Measurements from ENCODE around the gene AP4B1. TPM values are rescaled to one million over a fixed set of nuclear protein-coding genes. Genes with fewer than 3 reads are reported as not detected.

The AP4B1 gene
- total and polyA plus RNA-seq, 9 of the 15 experiments (the other 6 are each of a cell fraction or from before 2014, with no cell fraction given) = 15.8 to 36.5 (median 24.6) TPM

GRCh38 chr1:113950908-113951307, 46.3 kb upstream of the AP4B1 start (continued):
- TF ChIP-seq MTA3 (IDR thresholded peaks at IDR 0.05; ENCODE audit: borderline replicate concordance) (no peak), LCOR (CRISPR knock-in tag; IDR thresholded peaks at IDR 0.05) (no peak), CEBPG (CRISPR knock-in tag; IDR thresholded peaks at IDR 0.05) (no peak), CEBPG (tag; conservative IDR thresholded peaks at IDR 0.05 in 1 of 2, IDR thresholded peaks at IDR 0.05 in 1 of 2) (0 out of 4 replicates have a peak, but pooled peaks of 1 of the 2 experiments have one; percentile 6), ZFP30 (CRISPR knock-in tag; IDR thresholded peaks at IDR 0.05; ENCODE audit: borderline replicate concordance) (no peak), CREB3L1 (IDR thresholded peaks at IDR 0.05; ENCODE audit: borderline replicate concordance, low read depth) (no peak), PHF20 (IDR thresholded peaks at IDR 0.05; ENCODE audit: partially characterized antibody) (no peak), ATF7 (IDR thresholded peaks at IDR 0.05) (peak; percentile 47; the same call in 1 of the 2 replicates), JUNB (CRISPR knock-in tag; conservative IDR thresholded peaks at IDR 0.05) (0 out of 2 replicates have a peak, but pooled peaks have one; percentile 48), ZNF41 (CRISPR knock-in tag; conservative IDR thresholded peaks at IDR 0.05) (no peak), SNIP1 (IDR thresholded peaks at IDR 0.05; ENCODE audit: low read depth) (no peak), SMAD2 (IDR thresholded peaks at IDR 0.05; ENCODE audit: low read depth, low read length) (no peak), VEZF1 (CRISPR knock-in tag; IDR thresholded peaks at IDR 0.05) (no peak), ATF3 (IDR thresholded peaks at IDR 0.05) (peak; percentile 82), ATF3 (CRISPR knock-in tag; conservative IDR thresholded peaks at IDR 0.05) (no peak), CEBPB (tag; IDR thresholded peaks at IDR 0.05) (no peak), PTBP1 (IDR thresholded peaks at IDR 0.05; ENCODE audit: low read depth, low read length) (no peak), ASH1L (IDR thresholded peaks at IDR 0.05; ENCODE audit: borderline replicate concordance, low read depth, partially characterized antibody) (no peak), CTBP1 (IDR thresholded peaks at IDR 0.05; ENCODE audit: borderline replicate concordance) (no peak), NCOR1 (IDR thresholded peaks at IDR 0.05) (no peak), ZFX (CRISPR knock-in tag; IDR thresholded peaks at IDR 0.05) (no peak), HMGN3 (IDR thresholded peaks at IDR 0.05; ENCODE audit: borderline replicate concordance, extremely low read depth, insufficient read length, low read depth, low read length) (no peak), NFXL1 (CRISPR knock-in tag; IDR thresholded peaks at IDR 0.05) (no peak), RFX1 (IDR thresholded peaks at IDR 0.05) (no peak), ZNF316 (IDR thresholded peaks at IDR 0.05) (peak; percentile 43), CSDE1 (IDR thresholded peaks at IDR 0.05) (no peak), ZBTB34 (CRISPR knock-in tag; IDR thresholded peaks at IDR 0.05) (no peak)

All from K562 (cell line).